OCI-LY1 (cell line): ENCODE results near the gene CCDC78.

ENCODE experiments used
- EZH2 ChIP-seq: fragments of 200-600 bp; sonication (generic), shearing (Covaris generic); IDR thresholded peaks from 2 replicates; pipeline ENCODE4 v1.8.0; 2017; ENCODE audit warnings: borderline replicate concordance, mixed run types, mild to moderate bottlenecking, antibody characterized with exemption, low read length, moderate library complexity, mixed read lengths
- TF ChIP-seq, protein P1 (sequence below): fragments of 200-600 bp; sonication (generic), shearing (Covaris generic); IDR thresholded peaks from 2 replicates; pipeline ENCODE4 v1.5.1; 2017; ENCODE audit warnings: mild to moderate bottlenecking, antibody characterized with exemption, low read length, moderate library complexity, mixed read lengths

DNA sequence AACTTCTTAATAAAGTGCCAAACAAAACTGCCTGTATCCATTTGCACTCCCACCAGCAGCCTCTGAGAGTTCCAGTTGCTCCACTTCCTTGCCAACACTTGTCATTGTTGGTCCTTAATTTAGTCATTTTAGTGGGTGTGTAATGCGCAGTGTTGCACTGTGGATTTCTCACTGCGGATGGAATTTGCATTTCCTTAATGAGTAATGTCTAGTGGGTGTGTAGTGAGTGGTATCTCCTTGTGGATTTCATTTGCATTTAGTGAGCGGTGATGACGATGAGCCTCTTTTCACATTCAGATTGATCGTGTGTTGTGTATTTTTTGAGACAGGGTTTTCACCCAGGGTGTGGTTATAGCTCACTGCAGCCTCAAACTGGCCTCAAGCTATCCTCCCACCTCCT lies 30.2 kb upstream of the CCDC78 start:
- TF ChIP-seq, protein P1, sequence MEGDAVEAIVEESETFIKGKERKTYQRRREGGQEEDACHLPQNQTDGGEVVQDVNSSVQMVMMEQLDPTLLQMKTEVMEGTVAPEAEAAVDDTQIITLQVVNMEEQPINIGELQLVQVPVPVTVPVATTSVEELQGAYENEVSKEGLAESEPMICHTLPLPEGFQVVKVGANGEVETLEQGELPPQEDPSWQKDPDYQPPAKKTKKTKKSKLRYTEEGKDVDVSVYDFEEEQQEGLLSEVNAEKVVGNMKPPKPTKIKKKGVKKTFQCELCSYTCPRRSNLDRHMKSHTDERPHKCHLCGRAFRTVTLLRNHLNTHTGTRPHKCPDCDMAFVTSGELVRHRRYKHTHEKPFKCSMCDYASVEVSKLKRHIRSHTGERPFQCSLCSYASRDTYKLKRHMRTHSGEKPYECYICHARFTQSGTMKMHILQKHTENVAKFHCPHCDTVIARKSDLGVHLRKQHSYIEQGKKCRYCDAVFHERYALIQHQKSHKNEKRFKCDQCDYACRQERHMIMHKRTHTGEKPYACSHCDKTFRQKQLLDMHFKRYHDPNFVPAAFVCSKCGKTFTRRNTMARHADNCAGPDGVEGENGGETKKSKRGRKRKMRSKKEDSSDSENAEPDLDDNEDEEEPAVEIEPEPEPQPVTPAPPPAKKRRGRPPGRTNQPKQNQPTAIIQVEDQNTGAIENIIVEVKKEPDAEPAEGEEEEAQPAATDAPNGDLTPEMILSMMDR, result no peak
- TF ChIP-seq EZH2, result no peak
